ENCODE measurements around the gene CLCN2. TPM values are rescaled to one million over a fixed set of nuclear protein-coding genes. Genes with fewer than 3 reads are reported as not detected.
A peak's percentile ranks its signal among the peaks of the same experiment; 100 is the strongest.

The CLCN2 gene
- total RNA-seq, 1 experiment from 2014 or later = 21.6 TPM

DNA sequence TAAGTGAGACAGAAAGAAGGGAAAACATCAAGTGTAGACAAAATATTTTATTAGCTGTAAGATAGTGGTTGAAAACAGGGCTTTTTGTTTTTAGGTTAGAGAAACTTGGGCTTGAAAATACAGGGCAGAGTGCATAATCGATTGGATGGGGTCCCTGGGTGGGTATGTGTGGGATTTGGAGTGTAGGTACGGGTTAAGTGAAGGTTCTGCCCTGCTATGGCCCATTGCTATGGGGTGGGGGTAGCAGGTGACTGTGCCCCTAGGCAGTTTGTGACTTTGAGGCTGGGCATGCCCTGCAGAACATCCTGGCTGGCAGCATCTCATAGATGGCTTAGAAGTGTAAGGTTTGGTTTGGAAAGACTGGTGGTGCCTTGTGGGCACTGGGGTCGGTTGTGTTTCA lies 27.7 kb downstream of the CLCN2 start:
- intact Hi-C loops (cut with micrococcal nuclease) = no loop called here
- CTCF ChIA-PET = no interaction called here
- Histone ChIP-seq H2AFZ (ENCODE audit: low read depth, low read length, poor library complexity, severe bottlenecking) (no peak overlapping the region), H3K4me1 (ENCODE audit: control insufficient read depth in 1 of 2, insufficient read depth in 2 of 2, low read length in 2 of 2) (peaks cover 2 to 68% of the 10 kb centered on the region in 2 experiments; a peak in 2 of 4 replicates), H3K4me3 (replicated peaks in 1 of 2; ENCODE audit: low read depth in 1 of 2, low read length in 2 of 2) (no peak overlapping the region), H3K4me2 (ENCODE audit: low read length) (peak overlapping the region; percentile 90; the same call in 1 of the 2 replicates), H3K9me2 (ENCODE audit: insufficient read depth) (no peaks in the 10 kb centered on the region), H3K36me3 (ENCODE audit: control insufficient read depth in 1 of 2, insufficient read depth in 2 of 2, low read length in 2 of 2) (peaks cover 44 to 59% of the 10 kb centered on the region in 2 experiments), H3K27me3 (ENCODE audit: insufficient read depth, low read length) (no peaks in the 10 kb centered on the region), H3K27ac (ENCODE audit: low read depth, low read length) (peak overlapping the region; percentile 9), H3K9ac (ENCODE audit: low read length) (0 out of 2 replicates have a peak overlapping the region, but pooled peaks have one; percentile 25), H3K9me3 (ENCODE audit: control insufficient read depth in 1 of 2, insufficient read depth in 1 of 2, low read depth in 1 of 2, low read length in 2 of 2) (no peaks in the 10 kb centered on the region), H4K20me1 (ENCODE audit: insufficient read depth) (peaks cover 28% of the 10 kb centered on the region; the same call in 1 of the 2 replicates), H3K79me2 (ENCODE audit: insufficient read depth, low read length) (peaks cover 69% of the 10 kb centered on the region)
- no TSS peak for BruUV-seq (replicated peaks)
- ATAC-seq (no peak), DNase-seq (ENCODE audit: low read depth, low spot score) (no peak)
- TF ChIP-seq, protein P1, sequence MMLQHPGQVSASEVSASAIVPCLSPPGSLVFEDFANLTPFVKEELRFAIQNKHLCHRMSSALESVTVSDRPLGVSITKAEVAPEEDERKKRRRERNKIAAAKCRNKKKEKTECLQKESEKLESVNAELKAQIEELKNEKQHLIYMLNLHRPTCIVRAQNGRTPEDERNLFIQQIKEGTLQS (IDR thresholded peaks at IDR 0.05) = no peak
- TF ChIP-seq SP1 (IDR thresholded peaks at IDR 0.05; ENCODE audit: low read depth) (no peak), CTCF (IDR thresholded peaks at IDR 0.05 in 2 of 3, conservative IDR thresholded peaks at IDR 0.05 in 1 of 3; ENCODE audit: borderline replicate concordance in 1 of 3, insufficient read depth in 1 of 3, low read depth in 2 of 3, low read length in 2 of 3) (no peak), ELF1 (IDR thresholded peaks at IDR 0.05; ENCODE audit: borderline replicate concordance, low read depth) (no peak), POLR2A (IDR thresholded peaks at IDR 0.05; ENCODE audit: borderline replicate concordance, extremely low read depth, insufficient read depth, insufficient read length) (no peak), POLR2AphosphoS5 (IDR thresholded peaks at IDR 0.05; ENCODE audit: low read depth, low read length) (no peak), CBX3 (IDR thresholded peaks at IDR 0.05; ENCODE audit: low read depth) (no peak), SRF (IDR thresholded peaks at IDR 0.05; ENCODE audit: low read depth) (no peak), REST (IDR thresholded peaks at IDR 0.05; ENCODE audit: low read depth) (no peak), JUND (IDR thresholded peaks at IDR 0.05) (no peak), SIN3A (IDR thresholded peaks at IDR 0.05; ENCODE audit: low read depth) (no peak), EZH2 (IDR thresholded peaks at IDR 0.05) (no peak), EZH2phosphoT487 (IDR thresholded peaks at IDR 0.05; ENCODE audit: borderline replicate concordance) (no peak), ZFX (IDR thresholded peaks at IDR 0.05) (no peak), FOSL1 (IDR thresholded peaks at IDR 0.05; ENCODE audit: low read depth) (no peak), ZNF274 (IDR thresholded peaks at IDR 0.05; ENCODE audit: low read depth, low read length) (no peak)
- TF ChIP-seq, protein P2, sequence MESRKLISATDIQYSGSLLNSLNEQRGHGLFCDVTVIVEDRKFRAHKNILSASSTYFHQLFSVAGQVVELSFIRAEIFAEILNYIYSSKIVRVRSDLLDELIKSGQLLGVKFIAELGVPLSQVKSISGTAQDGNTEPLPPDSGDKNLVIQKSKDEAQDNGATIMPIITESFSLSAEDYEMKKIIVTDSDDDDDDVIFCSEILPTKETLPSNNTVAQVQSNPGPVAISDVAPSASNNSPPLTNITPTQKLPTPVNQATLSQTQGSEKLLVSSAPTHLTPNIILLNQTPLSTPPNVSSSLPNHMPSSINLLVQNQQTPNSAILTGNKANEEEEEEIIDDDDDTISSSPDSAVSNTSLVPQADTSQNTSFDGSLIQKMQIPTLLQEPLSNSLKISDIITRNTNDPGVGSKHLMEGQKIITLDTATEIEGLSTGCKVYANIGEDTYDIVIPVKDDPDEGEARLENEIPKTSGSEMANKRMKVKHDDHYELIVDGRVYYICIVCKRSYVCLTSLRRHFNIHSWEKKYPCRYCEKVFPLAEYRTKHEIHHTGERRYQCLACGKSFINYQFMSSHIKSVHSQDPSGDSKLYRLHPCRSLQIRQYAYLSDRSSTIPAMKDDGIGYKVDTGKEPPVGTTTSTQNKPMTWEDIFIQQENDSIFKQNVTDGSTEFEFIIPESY (IDR thresholded peaks at IDR 0.05; ENCODE audit: extremely low read depth, insufficient replicate concordance, low read length) = no peak
- TF ChIP-seq, protein P3, sequence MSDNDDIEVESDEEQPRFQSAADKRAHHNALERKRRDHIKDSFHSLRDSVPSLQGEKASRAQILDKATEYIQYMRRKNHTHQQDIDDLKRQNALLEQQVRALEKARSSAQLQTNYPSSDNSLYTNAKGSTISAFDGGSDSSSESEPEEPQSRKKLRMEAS (IDR thresholded peaks at IDR 0.05) = no peak
- POLR2A ChIA-PET = no interaction called here
- RAD21 ChIA-PET (ENCODE audit: low non-redundant PET in 1 of 2, low total read pairs in 2 of 2, uncharacterized antibody in 2 of 2, unreplicated experiment in 2 of 2) = no interaction called here
